ENCODE measurements around the gene DHRS12.
A peak's percentile ranks its signal among the peaks of the same experiment; 100 is the strongest.

Gene DHRS12

DNA sequence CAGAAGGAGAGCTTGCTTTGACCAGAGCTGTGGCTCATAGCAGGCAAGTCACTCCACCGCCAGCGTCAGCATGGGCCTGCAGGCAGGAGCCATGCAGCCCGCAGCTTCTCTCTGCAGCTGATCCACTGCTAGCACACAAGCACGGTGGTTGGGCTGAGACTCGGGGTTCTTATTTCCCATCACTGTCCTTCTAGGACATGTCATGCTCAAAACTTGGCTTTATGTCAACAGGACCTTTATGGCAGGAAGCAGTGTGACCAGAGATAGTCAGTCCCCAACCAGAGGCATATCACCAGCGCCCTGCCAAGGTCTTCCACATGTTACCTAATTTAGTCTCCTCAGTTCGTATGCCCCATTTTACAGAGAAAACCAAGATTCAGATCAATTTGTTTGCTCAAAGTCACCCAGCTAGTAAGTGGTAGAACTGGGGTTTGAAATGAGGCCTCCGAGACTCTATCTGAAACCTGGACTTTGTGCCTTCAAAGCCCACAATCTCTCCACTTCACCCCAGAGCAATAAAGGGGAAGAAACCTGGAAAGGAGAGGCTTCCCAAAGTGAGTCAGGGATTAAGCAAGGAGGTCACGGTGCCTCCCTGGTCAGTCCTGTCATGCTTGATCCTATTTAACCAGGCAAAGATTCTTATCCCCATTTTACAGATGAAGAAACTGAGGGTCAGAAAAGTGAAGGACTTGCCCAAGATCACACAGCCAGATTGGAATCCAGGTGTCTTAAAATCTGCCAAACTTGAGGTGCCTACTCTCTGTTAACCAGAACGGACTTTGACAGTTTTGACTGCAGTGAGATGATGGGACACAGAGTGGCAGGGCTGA lies 36.0 kb upstream of the DHRS12 start:
- DNase-seq (ENCODE audit: insufficient read length), result no peak
- no peak for FAIRE-seq
- TF ChIP-seq TAF1 (IDR thresholded peaks at IDR 0.05; ENCODE audit: borderline replicate concordance, low read depth, low read length), result no peak
- no peak for TF ChIP-seq POLR2A (IDR thresholded peaks at IDR 0.05; ENCODE audit: low read depth, low read length)
- no peak for TF ChIP-seq POLR2AphosphoS5 (IDR thresholded peaks at IDR 0.05; ENCODE audit: low read depth, low read length)

DNA sequence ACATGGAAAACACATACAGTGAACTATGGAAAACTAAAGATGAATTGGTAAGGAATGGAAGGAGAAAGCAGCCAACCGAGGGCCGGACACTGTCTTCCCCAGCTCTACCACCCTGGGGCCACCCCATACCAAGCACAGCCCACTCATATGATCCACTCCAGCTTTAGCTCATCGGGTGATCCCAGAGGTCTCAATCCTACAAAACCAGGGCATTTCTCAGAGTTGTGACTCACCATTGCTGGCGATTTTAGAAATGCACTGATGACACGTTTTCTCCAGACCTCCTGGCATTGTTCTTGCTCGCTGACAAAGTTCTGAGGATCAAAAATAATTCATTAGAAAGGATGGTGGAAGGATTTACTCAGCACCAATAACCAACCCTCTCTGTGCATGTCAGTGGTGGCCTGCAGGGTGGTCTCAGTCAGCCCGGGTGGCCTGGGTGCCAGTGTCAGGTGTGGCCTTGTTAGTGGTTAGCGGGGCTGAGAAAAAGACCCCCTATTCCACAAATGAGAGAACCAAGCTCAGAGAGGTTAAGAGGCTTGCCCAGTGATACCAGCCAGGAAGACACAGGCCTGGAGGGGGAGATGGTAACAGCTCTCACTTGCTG lies 34.4 kb upstream of the DHRS12 start:
- no peak for TF ChIP-seq TAF1 (IDR thresholded peaks at IDR 0.05; ENCODE audit: borderline replicate concordance, low read depth, low read length)
- no peak for TF ChIP-seq POLR2A (IDR thresholded peaks at IDR 0.05; ENCODE audit: low read depth, low read length)
- no peak for TF ChIP-seq POLR2AphosphoS5 (IDR thresholded peaks at IDR 0.05; ENCODE audit: low read depth, low read length)
- DNase-seq (ENCODE audit: insufficient read length), result no peak
- FAIRE-seq, result no peak

DNA sequence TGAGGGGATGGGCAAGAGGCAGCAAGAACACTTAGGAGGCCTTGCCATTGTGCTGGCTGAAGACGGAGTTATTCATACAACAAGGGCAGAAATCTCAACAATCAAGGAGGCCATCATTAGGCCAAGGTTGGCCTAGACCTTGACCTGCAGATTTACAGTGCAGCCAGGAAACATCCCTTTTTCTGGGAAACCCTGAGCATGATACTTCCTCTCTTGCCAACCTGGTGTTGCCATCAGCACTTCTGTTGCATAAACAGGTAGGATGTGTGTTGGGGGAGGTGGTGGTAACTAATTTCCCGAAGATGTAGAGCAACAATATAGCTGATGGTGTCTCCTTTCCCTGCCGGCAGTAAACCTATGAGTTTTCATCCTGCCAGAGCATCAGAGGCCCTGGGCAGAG lies 33.1 kb upstream of the DHRS12 start:
- DNase-seq (ENCODE audit: insufficient read length) (no peak), FAIRE-seq (no peak)
- no peak for TF ChIP-seq TAF1 (IDR thresholded peaks at IDR 0.05; ENCODE audit: borderline replicate concordance, low read depth, low read length)
- TF ChIP-seq POLR2A (IDR thresholded peaks at IDR 0.05; ENCODE audit: low read depth, low read length), result no peak
- TF ChIP-seq POLR2AphosphoS5 (IDR thresholded peaks at IDR 0.05; ENCODE audit: low read depth, low read length), result no peak

DNA sequence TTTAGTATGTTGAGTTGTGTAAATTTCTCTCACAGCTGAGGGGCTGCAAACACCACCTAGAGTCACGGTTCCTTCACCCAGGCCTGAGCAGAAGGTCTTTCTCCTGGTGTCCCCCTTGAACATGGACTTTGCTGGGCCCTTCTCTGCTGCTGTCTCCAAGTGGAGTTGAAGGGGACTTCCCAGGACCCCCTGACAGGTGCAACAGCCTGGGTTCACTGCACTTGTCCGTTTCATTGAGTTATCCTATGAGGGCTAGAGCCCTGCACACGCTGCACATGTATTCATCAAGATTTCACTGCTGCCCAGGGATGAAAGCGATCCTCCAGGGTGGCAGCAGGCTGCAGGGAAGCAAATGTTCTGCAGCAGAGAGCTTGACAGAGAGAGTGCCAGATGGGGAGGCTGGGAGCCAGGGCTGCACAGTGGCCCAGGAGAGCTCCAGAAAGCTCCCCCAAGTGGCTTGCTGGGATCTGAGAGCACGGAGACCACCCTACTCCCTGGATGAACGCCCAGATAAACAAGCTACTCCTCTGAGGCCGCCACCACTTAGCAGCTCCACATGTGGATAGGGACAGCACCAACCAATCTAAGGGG lies 30.7 kb upstream of the DHRS12 start:
- DNase-seq (ENCODE audit: insufficient read length) (no peak), FAIRE-seq (no peak)
- no peak for TF ChIP-seq POLR2AphosphoS5 (IDR thresholded peaks at IDR 0.05; ENCODE audit: low read depth, low read length)
- no peak for TF ChIP-seq POLR2A (IDR thresholded peaks at IDR 0.05; ENCODE audit: low read depth, low read length)
- TF ChIP-seq TAF1 (IDR thresholded peaks at IDR 0.05; ENCODE audit: borderline replicate concordance, low read depth, low read length), result no peak

DNA sequence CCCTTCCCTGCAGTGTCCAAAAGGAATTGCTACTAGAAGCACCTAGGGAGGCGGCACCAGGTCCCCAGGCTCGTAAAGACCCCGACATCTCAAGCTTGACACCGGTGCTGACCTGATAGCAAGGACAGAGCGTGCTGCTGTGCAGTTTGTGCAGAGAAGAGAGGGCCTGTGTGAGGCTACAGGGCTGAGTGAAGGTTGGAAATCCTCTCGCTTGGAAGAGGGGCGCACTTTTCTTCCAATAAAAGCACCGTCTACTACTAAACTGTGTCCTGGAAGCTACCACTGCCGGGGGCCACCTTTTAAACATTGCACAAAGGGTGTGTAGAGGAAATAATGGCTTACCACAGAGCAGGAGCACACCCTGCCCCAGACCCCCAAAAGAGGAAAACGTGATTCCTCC lies 30.0 kb upstream of the DHRS12 start:
- TF ChIP-seq TAF1 (IDR thresholded peaks at IDR 0.05; ENCODE audit: borderline replicate concordance, low read depth, low read length), result no peak
- no peak for TF ChIP-seq POLR2A (IDR thresholded peaks at IDR 0.05; ENCODE audit: low read depth, low read length)
- TF ChIP-seq POLR2AphosphoS5 (IDR thresholded peaks at IDR 0.05; ENCODE audit: low read depth, low read length), result no peak
- FAIRE-seq (no peak), DNase-seq (ENCODE audit: insufficient read length) (no peak)

DNA sequence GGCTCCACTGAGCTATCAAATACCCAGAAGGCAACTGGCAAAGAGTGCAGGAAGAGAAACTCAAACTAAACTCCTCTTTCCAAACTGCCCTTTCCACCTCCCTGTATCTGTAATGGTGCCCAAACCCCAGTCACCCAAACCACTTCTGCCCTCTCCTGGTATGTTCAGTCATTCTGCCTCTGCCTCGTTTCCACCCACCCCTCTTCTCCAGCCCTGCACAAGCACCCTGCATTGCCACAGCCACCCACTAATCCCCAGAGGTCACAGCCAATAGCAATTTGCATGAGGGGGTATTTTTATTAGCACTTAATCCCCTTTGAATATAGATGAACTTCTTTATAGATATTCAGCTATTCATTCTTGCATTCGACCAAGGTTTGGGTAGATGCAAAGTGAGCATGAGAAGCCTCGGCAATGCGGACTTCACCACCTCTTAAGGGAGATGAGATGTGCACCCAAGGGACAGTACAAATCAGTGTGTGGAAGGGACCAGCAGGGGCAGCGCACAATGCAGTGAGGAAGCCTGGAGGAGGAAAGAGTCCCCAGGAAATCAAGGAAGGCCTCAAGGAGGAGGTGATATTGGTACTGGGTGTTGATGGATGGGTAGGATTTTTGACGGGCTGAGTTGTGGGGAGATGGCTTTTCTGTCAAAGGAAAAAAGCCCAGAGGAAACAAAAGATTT lies 28.6 kb upstream of the DHRS12 start:
- peak; percentile 37 for DNase-seq (ENCODE audit: insufficient read length)
- peak; percentile 64 for FAIRE-seq
- TF ChIP-seq POLR2A (IDR thresholded peaks at IDR 0.05; ENCODE audit: low read depth, low read length), result no peak

DNA sequence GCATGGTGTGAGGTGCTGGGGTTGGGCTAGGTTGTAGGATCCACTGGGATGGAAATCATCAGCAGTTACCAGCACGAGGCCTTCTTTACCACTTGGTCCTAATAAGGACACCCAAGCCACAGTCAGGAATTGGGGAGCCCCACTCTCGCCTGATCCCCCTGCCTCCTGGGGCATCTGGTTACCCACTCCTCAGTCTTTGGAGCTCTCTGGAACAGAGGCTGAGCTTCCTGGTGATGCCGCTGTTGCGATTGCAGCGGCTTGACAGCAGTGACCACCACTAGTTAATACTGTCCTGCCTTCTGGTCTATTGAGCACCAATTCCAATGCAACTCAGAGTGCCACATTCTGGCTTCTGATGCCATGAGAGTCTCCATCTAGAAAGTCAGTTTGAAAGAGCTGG lies 27.6 kb upstream of the DHRS12 start:
- TF ChIP-seq POLR2A (IDR thresholded peaks at IDR 0.05; ENCODE audit: low read depth, low read length) (no peak), TAF1 (IDR thresholded peaks at IDR 0.05; ENCODE audit: borderline replicate concordance, low read depth, low read length) (no peak), POLR2AphosphoS5 (IDR thresholded peaks at IDR 0.05; ENCODE audit: low read depth, low read length) (no peak)
- no peak for FAIRE-seq
- DNase-seq (ENCODE audit: insufficient read length), result no peak

DNA sequence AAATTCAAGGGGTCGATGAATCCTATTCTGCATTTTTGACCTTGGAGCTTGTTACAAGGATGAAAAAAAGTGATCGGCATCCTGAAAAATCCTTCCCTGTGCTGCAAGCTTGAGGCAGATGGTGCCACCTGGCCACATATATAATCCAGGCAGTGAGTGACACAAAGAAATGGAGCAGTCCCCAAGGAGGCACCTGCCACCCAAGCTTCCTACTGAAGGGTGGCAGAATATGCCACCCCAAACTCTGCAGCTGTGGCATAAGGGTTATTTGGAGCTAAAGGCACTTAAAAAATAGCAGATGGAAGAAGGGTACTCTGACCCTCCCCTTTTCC lies 25.6 kb upstream of the DHRS12 start:
- DNase-seq (ENCODE audit: insufficient read length), result no peak
- TF ChIP-seq TAF1 (IDR thresholded peaks at IDR 0.05; ENCODE audit: borderline replicate concordance, low read depth, low read length) (no peak), POLR2A (IDR thresholded peaks at IDR 0.05; ENCODE audit: low read depth, low read length) (no peak), POLR2AphosphoS5 (IDR thresholded peaks at IDR 0.05; ENCODE audit: low read depth, low read length) (no peak)
- FAIRE-seq, result no peak

DNA sequence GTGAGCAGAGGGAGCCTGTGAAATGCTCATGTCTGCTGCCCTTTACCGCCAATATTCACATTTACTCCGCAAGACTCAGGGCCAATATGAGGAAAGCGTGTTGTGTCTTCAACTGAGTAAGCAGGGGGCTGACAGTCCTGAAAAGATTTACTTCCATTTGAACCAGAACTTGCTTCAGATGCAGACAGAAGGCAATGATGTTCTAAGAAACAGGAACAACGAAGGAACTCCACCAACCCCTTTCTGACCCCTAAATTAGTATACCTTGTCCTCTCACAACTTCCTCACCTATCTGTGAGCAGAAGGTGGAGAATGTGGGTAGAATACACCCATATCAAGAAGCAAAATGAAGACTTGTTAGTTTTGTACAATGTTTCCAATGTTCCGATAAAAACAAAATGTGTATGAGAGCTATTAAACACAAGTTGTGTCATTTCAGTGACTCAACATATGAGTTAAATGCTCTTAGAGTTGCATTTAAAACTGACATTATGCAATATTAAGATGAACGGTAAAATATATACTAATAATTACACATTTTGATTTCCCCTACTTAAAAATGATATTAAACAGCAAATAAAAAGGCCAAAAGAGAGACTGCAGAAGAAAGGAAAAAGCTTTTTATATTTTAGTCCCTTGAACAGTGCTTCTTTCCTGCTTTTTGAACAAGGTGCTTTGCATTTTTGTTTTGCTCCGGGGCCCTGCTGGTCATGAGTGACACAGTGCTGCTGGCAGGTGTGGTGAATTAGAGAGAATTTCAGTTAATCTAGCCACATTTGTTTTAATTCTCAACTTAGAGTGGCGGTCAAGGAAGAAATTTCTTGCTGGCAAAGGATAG lies 25.0 kb upstream of the DHRS12 start:
- TF ChIP-seq POLR2A (IDR thresholded peaks at IDR 0.05; ENCODE audit: low read depth, low read length) (no peak), POLR2AphosphoS5 (IDR thresholded peaks at IDR 0.05; ENCODE audit: low read depth, low read length) (no peak), TAF1 (IDR thresholded peaks at IDR 0.05; ENCODE audit: borderline replicate concordance, low read depth, low read length) (no peak)
- DNase-seq (ENCODE audit: insufficient read length), result no peak
- no peak for FAIRE-seq

DNA sequence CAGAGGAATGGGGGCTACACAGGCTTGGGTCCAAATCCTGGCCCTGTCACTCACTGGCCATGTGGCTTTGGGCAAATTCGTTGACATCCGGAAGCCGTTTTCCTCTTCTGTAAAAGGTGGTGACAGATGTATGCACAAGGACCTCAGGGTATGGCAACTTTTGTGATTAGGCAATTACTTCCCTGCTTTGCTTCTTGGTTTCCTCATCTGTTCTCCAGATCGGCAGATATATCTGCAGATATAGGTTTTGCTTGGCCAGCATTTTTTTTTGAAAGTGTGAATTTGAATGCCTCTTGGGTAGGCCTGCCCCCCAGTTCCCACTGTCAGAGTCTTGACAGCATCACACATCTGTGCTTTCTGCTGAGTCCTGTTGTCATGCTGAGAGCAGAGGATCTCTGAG lies 23.3 kb upstream of the DHRS12 start:
- no peak for TF ChIP-seq POLR2AphosphoS5 (IDR thresholded peaks at IDR 0.05; ENCODE audit: low read depth, low read length)
- TF ChIP-seq TAF1 (IDR thresholded peaks at IDR 0.05; ENCODE audit: borderline replicate concordance, low read depth, low read length), result no peak
- no peak for TF ChIP-seq POLR2A (IDR thresholded peaks at IDR 0.05; ENCODE audit: low read depth, low read length)
- DNase-seq (ENCODE audit: insufficient read length), result no peak

DNA sequence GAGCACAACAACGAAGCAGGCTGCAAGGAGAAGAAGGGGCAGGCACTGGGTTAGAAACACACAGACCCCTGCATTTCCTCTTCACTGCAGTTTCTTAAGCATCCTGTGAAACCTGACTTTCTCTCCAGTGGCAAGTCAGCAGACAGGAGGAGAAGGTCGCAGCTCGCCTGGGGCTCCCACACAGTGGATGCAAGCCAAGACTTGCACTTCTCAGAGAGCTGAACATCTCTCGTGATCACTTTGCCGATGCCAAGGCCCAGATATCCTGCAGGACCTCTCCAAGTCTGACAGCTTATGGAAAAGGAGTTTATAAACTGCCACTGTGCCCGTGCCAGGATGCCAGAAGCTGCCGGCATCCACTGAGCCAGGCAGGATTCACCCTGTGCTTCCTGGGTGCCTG lies 22.6 kb upstream of the DHRS12 start:
- no peak for TF ChIP-seq POLR2A (IDR thresholded peaks at IDR 0.05; ENCODE audit: low read depth, low read length)
- no peak for TF ChIP-seq POLR2AphosphoS5 (IDR thresholded peaks at IDR 0.05; ENCODE audit: low read depth, low read length)
- no peak for TF ChIP-seq TAF1 (IDR thresholded peaks at IDR 0.05; ENCODE audit: borderline replicate concordance, low read depth, low read length)
- no peak for DNase-seq (ENCODE audit: insufficient read length)
- no peak for FAIRE-seq

More for the DNA sequence above, 23.3 kb upstream of the DHRS12 start:
- no peak for FAIRE-seq

Data from GM12892 (cell line).